Glutamatergic neuron (in vitro differentiated cells): ENCODE results near the gene KLK3. TPM values are rescaled to one million over a fixed set of nuclear protein-coding genes. Genes with fewer than 3 reads are reported as not detected.

Experiments used
- DNase-seq: peaks from one replicate; pipeline ENCODE4 v3.0.0; 2022
- H3K27ac Mint-ChIP-seq: one replicate; pipeline ENCODE4 v1.8.0; 2020; ENCODE audit warnings: mild to moderate bottlenecking, mixed read lengths, inconsistent platforms; ENCODE audit not compliant: unreplicated experiment
- H3K27me3 Mint-ChIP-seq: one replicate; pipeline ENCODE4 v1.8.0; 2020; ENCODE audit warnings: mild to moderate bottlenecking, moderate library complexity, mixed read lengths, inconsistent platforms; ENCODE audit not compliant: unreplicated experiment
- H3K36me3 Mint-ChIP-seq: one replicate; pipeline ENCODE4 v1.8.0; 2020; ENCODE audit warnings: mild to moderate bottlenecking, mixed read lengths, inconsistent platforms; ENCODE audit not compliant: unreplicated experiment
- H3K4me1 Mint-ChIP-seq: one replicate; pipeline ENCODE4 v1.8.0; 2020; ENCODE audit warnings: mild to moderate bottlenecking, low read depth, mixed read lengths, inconsistent platforms; ENCODE audit not compliant: unreplicated experiment
- H3K4me3 Mint-ChIP-seq: one replicate; pipeline ENCODE4 v1.8.0; 2020; ENCODE audit warnings: mild to moderate bottlenecking, mixed read lengths, inconsistent platforms; ENCODE audit not compliant: unreplicated experiment
- H3K9me3 Mint-ChIP-seq: one replicate; pipeline ENCODE4 v1.8.0; 2020; ENCODE audit warnings: mild to moderate bottlenecking, moderate library complexity, mixed read lengths, inconsistent platforms; ENCODE audit not compliant: unreplicated experiment
- CTCF ChIP-seq: fragments of 200-600 bp; sonication (generic); IDR thresholded peaks from one replicate; pipeline ENCODE4 v1.5.0; 2021; ENCODE audit not compliant: partially characterized antibody, unreplicated experiment
- total RNA-seq: library from RNA; stranded (reverse); fragmentation: NEBNext Ultra II Directional; extraction: Animal tissue kit (Norgen Biotek cat#: 25700); gene quantifications from one replicate; pipeline ENCODE4 v1.2.1, GENCODE V29; 2021; ENCODE audit not compliant: unreplicated experiment

Gene KLK3
- total RNA-seq, 1 donor from 2014 or later: not detected

GRCh38 chr19:50844296-50844935 lies 10.3 kb upstream of the KLK3 start:
- DNase-seq: no peak
- TF ChIP-seq CTCF: no peak
- Mint-ChIP-seq H3K36me3 (peaks cover 14% of the 10 kb centered on the region), H3K4me1 (no peaks in the 10 kb centered on the region), H3K27ac (no peak overlapping the region), H3K4me3 (no peak overlapping the region), H3K27me3 (peaks cover 9% of the 10 kb centered on the region), H3K9me3 (peaks cover 15% of the 10 kb centered on the region)

- no peaks in the 10 kb centered on the region for H3K4me1 Mint-ChIP-seq
- no peak overlapping the region for H3K4me3 Mint-ChIP-seq
- DNase-seq: no peak
- H3K36me3 Mint-ChIP-seq: peaks cover 9% of the 10 kb centered on the region
- peaks cover 6% of the 10 kb centered on the region for H3K27me3 Mint-ChIP-seq
- H3K27ac Mint-ChIP-seq: no peak overlapping the region
- H3K9me3 Mint-ChIP-seq: peaks cover 6% of the 10 kb centered on the region
- TF ChIP-seq CTCF: no peak
These were observed 4.0 kb upstream of the KLK3 start for GRCh38 chr19:50850738-50851137.

- DNase-seq: no peak
- Mint-ChIP-seq H3K36me3 (peaks cover 9% of the 10 kb centered on the region), H3K4me1 (no peaks in the 10 kb centered on the region), H3K9me3 (peaks cover 8% of the 10 kb centered on the region), H3K27ac (no peak overlapping the region), H3K4me3 (no peak overlapping the region), H3K27me3 (peaks cover 6% of the 10 kb centered on the region)
- no peak for TF ChIP-seq CTCF
These were observed 3.1 kb upstream of the KLK3 start for GRCh38 chr19:50851620-50852019.

GRCh38 chr19:50857366-50857765 lies 2.7 kb downstream of the KLK3 start:
- Mint-ChIP-seq H3K9me3 (peaks cover 9% of the 10 kb centered on the region), H3K4me3 (no peak overlapping the region), H3K27me3 (peaks cover 6% of the 10 kb centered on the region), H3K4me1 (peaks cover 9% of the 10 kb centered on the region), H3K27ac (no peak overlapping the region), H3K36me3 (peaks cover 13% of the 10 kb centered on the region)
- no peak for TF ChIP-seq CTCF
- no peak for DNase-seq

GRCh38 chr19:50858886-50859285 lies 4.2 kb downstream of the KLK3 start:
- Mint-ChIP-seq H3K27me3 (peaks cover 6% of the 10 kb centered on the region), H3K36me3 (peaks cover 9% of the 10 kb centered on the region), H3K4me3 (no peak overlapping the region), H3K9me3 (peaks cover 9% of the 10 kb centered on the region), H3K4me1 (peaks cover 9% of the 10 kb centered on the region), H3K27ac (no peak overlapping the region)
- no peak for DNase-seq
- no peak for TF ChIP-seq CTCF
